HEK293 (cell line): Measurements from ENCODE around the gene SPRY4.

ENCODE experiments used
- KLF10 ChIP-seq: fragments of 450-650 bp; IDR thresholded peaks from 2 replicates; pipeline ENCODE4 v1.5.1; 2018; ENCODE audit warnings: missing biosample characterization, mild to moderate bottlenecking, missing genetic modification characterization
- SETDB1 ChIP-seq: IDR thresholded peaks from one replicate; pipeline ENCODE4 v1.6.1; 2017; ENCODE audit warnings: mild to moderate bottlenecking, low read length, moderate library complexity, mixed read lengths; ENCODE audit not compliant: insufficient read length
- ZBTB7A ChIP-seq: fragments of 450-650 bp; formaldehyde crosslinking; IDR thresholded peaks from 2 replicates; pipeline ENCODE4 v1.5.1; 2016; ENCODE audit warnings: low read depth, missing biosample characterization, missing genetic modification characterization
- ZNF19 ChIP-seq: fragments of 450-650 bp; formaldehyde crosslinking; IDR thresholded peaks from 2 replicates; pipeline ENCODE4; 2016; ENCODE audit warnings: missing biosample characterization, missing genetic modification characterization, low read depth
- ZNF629 ChIP-seq: fragments of 450-650 bp; formaldehyde crosslinking; IDR thresholded peaks from 2 replicates; pipeline ENCODE4 v1.5.1; 2017; ENCODE audit warnings: missing biosample characterization, missing genetic modification characterization
- ZNF664 ChIP-seq: fragments of 450-650 bp; formaldehyde crosslinking; IDR thresholded peaks from 2 replicates; pipeline ENCODE4 v1.5.1; 2016; ENCODE audit warnings: missing biosample characterization, missing genetic modification characterization
- TF ChIP-seq, protein P1 (sequence below): fragments of 450-650 bp; formaldehyde crosslinking; IDR thresholded peaks from 2 replicates; pipeline ENCODE4 v1.5.1; 2016; ENCODE audit warnings: missing biosample characterization, missing genetic modification characterization
- TF ChIP-seq, protein P2 (sequence below): fragments of 450-650 bp; formaldehyde crosslinking; conservative IDR thresholded peaks from 2 replicates; pipeline ENCODE4 v1.5.1; 2016; ENCODE audit warnings: low read depth, missing biosample characterization, missing genetic modification characterization
- TF ChIP-seq, protein P3 (sequence below): fragments of 450-650 bp; formaldehyde crosslinking; IDR thresholded peaks from 2 replicates; pipeline ENCODE4 v1.5.1; 2016; ENCODE audit warnings: missing biosample characterization, missing genetic modification characterization
- TF ChIP-seq, protein P4 (sequence below): fragments of 450-650 bp; formaldehyde crosslinking; IDR thresholded peaks from 2 replicates; pipeline ENCODE4 v1.5.1; 2016; ENCODE audit warnings: missing biosample characterization, missing genetic modification characterization
- TF ChIP-seq, protein P5 (sequence below): fragments of 450-650 bp; formaldehyde crosslinking; IDR thresholded peaks from 2 replicates; pipeline ENCODE4 v1.5.1; 2016; ENCODE audit warnings: missing biosample characterization, missing genetic modification characterization

DNA sequence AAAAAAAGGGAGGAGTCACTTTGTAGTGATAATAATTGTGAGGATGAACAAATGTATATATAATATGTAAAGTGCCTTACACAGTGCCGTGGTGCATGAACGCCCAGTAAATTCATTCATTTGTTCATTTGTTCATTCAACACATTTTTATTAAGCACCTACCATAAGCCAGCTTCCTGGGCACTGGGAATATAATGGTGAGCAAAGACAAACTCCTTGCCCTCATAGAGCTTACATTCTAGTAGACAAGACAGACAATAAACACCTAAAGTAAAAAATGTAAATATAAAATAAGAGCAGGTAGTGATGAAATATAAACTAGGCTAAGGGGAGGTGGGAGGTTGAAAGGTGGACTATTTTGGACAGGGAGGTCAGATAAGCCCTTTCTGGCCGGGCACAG is 32.0 kb downstream of the SPRY4 start:
- TF ChIP-seq SETDB1, result no peak
- TF ChIP-seq, protein P1, sequence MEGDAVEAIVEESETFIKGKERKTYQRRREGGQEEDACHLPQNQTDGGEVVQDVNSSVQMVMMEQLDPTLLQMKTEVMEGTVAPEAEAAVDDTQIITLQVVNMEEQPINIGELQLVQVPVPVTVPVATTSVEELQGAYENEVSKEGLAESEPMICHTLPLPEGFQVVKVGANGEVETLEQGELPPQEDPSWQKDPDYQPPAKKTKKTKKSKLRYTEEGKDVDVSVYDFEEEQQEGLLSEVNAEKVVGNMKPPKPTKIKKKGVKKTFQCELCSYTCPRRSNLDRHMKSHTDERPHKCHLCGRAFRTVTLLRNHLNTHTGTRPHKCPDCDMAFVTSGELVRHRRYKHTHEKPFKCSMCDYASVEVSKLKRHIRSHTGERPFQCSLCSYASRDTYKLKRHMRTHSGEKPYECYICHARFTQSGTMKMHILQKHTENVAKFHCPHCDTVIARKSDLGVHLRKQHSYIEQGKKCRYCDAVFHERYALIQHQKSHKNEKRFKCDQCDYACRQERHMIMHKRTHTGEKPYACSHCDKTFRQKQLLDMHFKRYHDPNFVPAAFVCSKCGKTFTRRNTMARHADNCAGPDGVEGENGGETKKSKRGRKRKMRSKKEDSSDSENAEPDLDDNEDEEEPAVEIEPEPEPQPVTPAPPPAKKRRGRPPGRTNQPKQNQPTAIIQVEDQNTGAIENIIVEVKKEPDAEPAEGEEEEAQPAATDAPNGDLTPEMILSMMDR (tag by site-specific recombination), result no peak
- TF ChIP-seq ZNF19, result no peak
- TF ChIP-seq, protein P2, sequence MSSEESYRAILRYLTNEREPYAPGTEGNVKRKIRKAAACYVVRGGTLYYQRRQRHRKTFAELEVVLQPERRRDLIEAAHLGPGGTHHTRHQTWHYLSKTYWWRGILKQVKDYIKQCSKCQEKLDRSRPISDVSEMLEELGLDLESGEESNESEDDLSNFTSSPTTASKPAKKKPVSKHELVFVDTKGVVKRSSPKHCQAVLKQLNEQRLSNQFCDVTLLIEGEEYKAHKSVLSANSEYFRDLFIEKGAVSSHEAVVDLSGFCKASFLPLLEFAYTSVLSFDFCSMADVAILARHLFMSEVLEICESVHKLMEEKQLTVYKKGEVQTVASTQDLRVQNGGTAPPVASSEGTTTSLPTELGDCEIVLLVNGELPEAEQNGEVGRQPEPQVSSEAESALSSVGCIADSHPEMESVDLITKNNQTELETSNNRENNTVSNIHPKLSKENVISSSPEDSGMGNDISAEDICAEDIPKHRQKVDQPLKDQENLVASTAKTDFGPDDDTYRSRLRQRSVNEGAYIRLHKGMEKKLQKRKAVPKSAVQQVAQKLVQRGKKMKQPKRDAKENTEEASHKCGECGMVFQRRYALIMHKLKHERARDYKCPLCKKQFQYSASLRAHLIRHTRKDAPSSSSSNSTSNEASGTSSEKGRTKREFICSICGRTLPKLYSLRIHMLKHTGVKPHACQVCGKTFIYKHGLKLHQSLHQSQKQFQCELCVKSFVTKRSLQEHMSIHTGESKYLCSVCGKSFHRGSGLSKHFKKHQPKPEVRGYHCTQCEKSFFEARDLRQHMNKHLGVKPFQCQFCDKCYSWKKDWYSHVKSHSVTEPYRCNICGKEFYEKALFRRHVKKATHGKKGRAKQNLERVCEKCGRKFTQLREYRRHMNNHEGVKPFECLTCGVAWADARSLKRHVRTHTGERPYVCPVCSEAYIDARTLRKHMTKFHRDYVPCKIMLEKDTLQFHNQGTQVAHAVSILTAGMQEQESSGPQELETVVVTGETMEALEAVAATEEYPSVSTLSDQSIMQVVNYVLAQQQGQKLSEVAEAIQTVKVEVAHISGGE (tag by site-specific recombination), result no peak
- no peak for TF ChIP-seq ZNF664 (tag by site-specific recombination)
- TF ChIP-seq KLF10 (tag by site-specific recombination), result no peak
- TF ChIP-seq, protein P3, sequence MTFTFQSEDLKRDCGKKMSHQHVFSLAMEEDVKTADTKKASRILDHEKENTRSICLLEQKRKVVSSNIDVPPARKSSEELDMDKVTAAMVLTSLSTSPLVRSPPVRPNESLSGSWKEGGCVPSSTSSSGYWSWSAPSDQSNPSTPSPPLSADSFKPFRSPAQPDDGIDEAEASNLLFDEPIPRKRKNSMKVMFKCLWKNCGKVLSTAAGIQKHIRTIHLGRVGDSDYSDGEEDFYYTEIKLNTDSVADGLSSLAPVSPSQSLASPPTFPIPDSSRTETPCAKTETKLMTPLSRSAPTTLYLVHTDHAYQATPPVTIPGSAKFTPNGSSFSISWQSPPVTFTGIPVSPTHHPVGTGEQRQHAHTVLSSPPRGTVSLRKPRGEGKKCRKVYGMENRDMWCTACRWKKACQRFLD (tag by site-specific recombination), result no peak
- TF ChIP-seq ZBTB7A (tag by site-specific recombination), result no peak
- TF ChIP-seq ZNF629 (tag by site-specific recombination), result no peak
- TF ChIP-seq, protein P4, sequence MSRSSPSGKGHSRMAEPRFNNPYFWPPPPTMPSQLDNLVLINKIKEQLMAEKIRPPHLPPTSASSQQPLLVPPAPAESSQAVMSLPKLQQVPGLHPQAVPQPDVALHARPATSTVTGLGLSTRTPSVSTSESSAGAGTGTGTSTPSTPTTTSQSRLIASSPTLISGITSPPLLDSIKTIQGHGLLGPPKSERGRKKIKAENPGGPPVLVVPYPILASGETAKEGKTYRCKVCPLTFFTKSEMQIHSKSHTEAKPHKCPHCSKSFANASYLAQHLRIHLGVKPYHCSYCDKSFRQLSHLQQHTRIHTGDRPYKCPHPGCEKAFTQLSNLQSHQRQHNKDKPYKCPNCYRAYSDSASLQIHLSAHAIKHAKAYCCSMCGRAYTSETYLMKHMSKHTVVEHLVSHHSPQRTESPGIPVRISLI (tag by site-specific recombination), result no peak
- TF ChIP-seq, protein P5, sequence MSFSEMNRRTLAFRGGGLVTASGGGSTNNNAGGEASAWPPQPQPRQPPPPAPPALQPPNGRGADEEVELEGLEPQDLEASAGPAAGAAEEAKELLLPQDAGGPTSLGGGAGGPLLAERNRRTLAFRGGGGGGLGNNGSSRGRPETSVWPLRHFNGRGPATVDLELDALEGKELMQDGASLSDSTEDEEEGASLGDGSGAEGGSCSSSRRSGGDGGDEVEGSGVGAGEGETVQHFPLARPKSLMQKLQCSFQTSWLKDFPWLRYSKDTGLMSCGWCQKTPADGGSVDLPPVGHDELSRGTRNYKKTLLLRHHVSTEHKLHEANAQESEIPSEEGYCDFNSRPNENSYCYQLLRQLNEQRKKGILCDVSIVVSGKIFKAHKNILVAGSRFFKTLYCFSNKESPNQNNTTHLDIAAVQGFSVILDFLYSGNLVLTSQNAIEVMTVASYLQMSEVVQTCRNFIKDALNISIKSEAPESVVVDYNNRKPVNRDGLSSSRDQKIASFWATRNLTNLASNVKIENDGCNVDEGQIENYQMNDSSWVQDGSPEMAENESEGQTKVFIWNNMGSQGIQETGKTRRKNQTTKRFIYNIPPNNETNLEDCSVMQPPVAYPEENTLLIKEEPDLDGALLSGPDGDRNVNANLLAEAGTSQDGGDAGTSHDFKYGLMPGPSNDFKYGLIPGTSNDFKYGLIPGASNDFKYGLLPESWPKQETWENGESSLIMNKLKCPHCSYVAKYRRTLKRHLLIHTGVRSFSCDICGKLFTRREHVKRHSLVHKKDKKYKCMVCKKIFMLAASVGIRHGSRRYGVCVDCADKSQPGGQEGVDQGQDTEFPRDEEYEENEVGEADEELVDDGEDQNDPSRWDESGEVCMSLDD (tag by site-specific recombination), result no peak
